ENCODE measurements around the gene ZNRF2.
"Not testable (repeated sequence)": the region's sequence is repeated elsewhere in the genome, so short reads cannot be mapped to it uniquely, and the experiment has no call there.

Gene ZNRF2

DNA sequence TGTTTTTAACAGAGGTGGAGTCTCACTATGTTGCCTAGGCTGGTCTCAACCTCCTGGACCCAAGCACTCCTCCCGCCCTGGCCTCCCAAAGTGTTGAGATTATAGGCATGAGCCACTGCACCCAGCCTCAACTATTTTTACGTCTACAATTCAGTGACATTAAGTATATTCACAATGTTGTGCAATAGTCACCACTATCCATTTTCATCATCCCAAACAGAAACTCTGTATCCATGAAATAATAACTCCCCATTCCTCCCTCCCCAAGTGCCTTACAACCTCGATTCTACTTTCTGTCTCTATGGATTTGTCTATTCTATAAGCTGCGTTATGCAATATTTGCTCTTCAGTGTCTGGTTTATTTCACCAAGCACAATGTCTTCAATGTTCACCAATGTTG lies 20.3 kb upstream of the ZNRF2 start:
- Histone ChIP-seq H3K9me3 (ENCODE audit: control insufficient read depth, insufficient read depth, low read depth, low read length) (no peaks in the 10 kb centered on the region), H3K4me1 (ENCODE audit: control insufficient read depth, insufficient read depth, low read length) (peaks cover 4% of the 10 kb centered on the region; the same call in 1 of the 2 replicates), H3K9ac (ENCODE audit: low read length) (no peak overlapping the region), H3K27me3 (ENCODE audit: control insufficient read depth, insufficient read depth, low read length) (no peaks in the 10 kb centered on the region), H3K36me3 (ENCODE audit: control insufficient read depth, insufficient read depth, low read length) (no peaks in the 10 kb centered on the region), H3K4me3 (ENCODE audit: low read depth, low read length) (no peak overlapping the region), H3K27ac (ENCODE audit: low read depth, low read length) (no peak overlapping the region)

DNA sequence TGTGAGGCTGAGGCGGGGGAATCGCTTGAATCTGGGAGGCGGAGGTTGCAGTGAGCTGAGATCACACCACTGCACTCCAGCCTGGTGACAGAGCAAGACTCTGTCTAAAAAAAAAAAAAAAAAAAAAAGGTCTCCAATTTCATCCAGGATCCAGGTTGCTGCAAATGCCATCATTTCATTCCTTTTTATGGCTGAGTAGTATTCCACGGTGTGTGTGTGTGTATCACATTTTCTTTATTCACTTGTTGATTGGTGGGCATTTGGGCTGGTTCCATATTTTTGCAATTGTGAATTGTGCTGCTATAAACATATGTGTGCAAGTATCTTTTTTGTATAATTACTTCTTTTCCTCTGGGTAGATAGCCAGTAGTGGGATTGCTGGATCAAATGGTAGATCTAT lies 19.2 kb upstream of the ZNRF2 start:
- H3K4me3 ChIP-seq (ENCODE audit: low read depth, low read length); H3K27me3 ChIP-seq (ENCODE audit: control insufficient read depth, insufficient read depth, low read length); H3K9ac ChIP-seq (ENCODE audit: low read length); H3K36me3 ChIP-seq (ENCODE audit: control insufficient read depth, insufficient read depth, low read length); H3K9me3 ChIP-seq (ENCODE audit: control insufficient read depth, insufficient read depth, low read depth, low read length); H3K27ac ChIP-seq (ENCODE audit: low read depth, low read length): not testable (repeated sequence)
- H3K4me1 ChIP-seq (ENCODE audit: control insufficient read depth, insufficient read depth, low read length) = peaks cover 14% of the 10 kb centered on the region

DNA sequence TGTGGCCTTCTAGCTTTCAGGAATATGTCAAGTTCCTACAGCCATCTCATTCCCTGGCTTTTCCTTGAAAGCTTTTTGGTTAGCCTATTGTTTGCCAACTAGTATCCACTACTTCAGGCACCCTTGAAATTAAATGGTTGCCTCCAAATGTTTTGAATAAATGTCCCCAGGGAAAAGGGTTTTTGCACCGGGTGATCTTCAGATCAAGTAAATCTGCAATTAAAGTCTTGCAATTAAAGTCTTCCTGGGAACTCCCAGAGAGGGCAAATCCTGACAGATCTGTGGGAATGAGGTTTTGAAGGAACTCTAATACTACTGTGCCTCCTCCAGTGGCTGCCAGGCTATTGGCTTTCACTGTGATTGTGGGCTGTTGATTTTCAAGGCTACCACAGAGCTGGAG lies 17.7 kb upstream of the ZNRF2 start:
- no peak overlapping the region for H3K9ac ChIP-seq (ENCODE audit: low read length)
- no peak overlapping the region for H3K4me3 ChIP-seq (ENCODE audit: low read depth, low read length)
- H3K4me1 ChIP-seq (ENCODE audit: control insufficient read depth, insufficient read depth, low read length) = peaks cover 14% of the 10 kb centered on the region
- H3K36me3 ChIP-seq (ENCODE audit: control insufficient read depth, insufficient read depth, low read length) = no peaks in the 10 kb centered on the region
- no peaks in the 10 kb centered on the region for H3K27me3 ChIP-seq (ENCODE audit: control insufficient read depth, insufficient read depth, low read length)
- H3K9me3 ChIP-seq (ENCODE audit: control insufficient read depth, insufficient read depth, low read depth, low read length) = no peaks in the 10 kb centered on the region
- no peak overlapping the region for H3K27ac ChIP-seq (ENCODE audit: low read depth, low read length)

DNA sequence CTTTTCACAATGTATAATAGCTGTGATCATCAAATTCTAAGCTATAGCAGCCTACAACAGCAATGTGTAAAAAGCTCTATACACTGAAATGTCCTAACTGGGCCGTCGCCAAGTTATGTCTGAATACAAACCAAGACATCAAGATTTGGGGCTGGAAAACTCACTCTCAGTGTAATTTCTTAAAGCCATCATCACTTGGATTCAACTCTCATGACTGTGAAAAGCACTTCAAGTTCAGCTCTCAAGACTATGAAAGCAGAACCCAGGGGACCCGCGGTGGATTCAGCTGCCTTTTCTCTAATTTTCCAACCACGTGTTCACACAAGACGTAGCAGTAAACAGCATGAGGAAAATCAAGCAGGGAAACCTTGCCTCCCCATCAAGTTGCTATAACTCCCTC lies 15.8 kb upstream of the ZNRF2 start:
- peaks cover 10% of the 10 kb centered on the region for H3K4me1 ChIP-seq (ENCODE audit: control insufficient read depth, insufficient read depth, low read length)
- H3K36me3 ChIP-seq (ENCODE audit: control insufficient read depth, insufficient read depth, low read length) = no peaks in the 10 kb centered on the region

DNA sequence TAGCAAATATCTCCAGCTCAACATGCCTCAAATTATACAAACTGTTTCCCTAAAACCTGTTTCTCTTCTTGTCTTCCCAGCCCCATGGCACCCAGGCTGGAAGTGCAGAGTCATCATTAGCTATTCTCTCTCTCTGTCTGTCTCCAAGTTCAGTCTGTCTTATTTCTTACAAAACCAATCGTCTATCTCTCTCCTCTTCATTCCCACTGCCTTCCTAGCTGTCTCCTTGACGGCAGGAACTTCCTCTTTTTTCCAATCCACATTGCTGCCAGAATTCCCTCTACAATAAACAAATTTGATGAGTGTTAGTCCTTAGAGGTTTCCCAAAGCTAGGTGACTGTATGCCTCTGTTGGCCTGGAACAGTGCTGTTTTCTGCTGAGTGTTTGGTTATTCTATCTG lies 14.9 kb upstream of the ZNRF2 start:
- H3K27ac ChIP-seq (ENCODE audit: low read depth, low read length) = no peak overlapping the region
- H3K36me3 ChIP-seq (ENCODE audit: control insufficient read depth, insufficient read depth, low read length) = no peaks in the 10 kb centered on the region
- H3K27me3 ChIP-seq (ENCODE audit: control insufficient read depth, insufficient read depth, low read length) = no peaks in the 10 kb centered on the region
- peaks cover 10% of the 10 kb centered on the region for H3K4me1 ChIP-seq (ENCODE audit: control insufficient read depth, insufficient read depth, low read length)
- no peak overlapping the region for H3K9ac ChIP-seq (ENCODE audit: low read length)
- H3K9me3 ChIP-seq (ENCODE audit: control insufficient read depth, insufficient read depth, low read depth, low read length) = no peaks in the 10 kb centered on the region
- no peak overlapping the region for H3K4me3 ChIP-seq (ENCODE audit: low read depth, low read length)

More for the DNA sequence above, 15.8 kb upstream of the ZNRF2 start:
- Histone ChIP-seq H3K4me3 (ENCODE audit: low read depth, low read length) (no peak overlapping the region), H3K9ac (ENCODE audit: low read length) (no peak overlapping the region), H3K27me3 (ENCODE audit: control insufficient read depth, insufficient read depth, low read length) (no peaks in the 10 kb centered on the region), H3K27ac (ENCODE audit: low read depth, low read length) (no peak overlapping the region), H3K9me3 (ENCODE audit: control insufficient read depth, insufficient read depth, low read depth, low read length) (no peaks in the 10 kb centered on the region)

DNA sequence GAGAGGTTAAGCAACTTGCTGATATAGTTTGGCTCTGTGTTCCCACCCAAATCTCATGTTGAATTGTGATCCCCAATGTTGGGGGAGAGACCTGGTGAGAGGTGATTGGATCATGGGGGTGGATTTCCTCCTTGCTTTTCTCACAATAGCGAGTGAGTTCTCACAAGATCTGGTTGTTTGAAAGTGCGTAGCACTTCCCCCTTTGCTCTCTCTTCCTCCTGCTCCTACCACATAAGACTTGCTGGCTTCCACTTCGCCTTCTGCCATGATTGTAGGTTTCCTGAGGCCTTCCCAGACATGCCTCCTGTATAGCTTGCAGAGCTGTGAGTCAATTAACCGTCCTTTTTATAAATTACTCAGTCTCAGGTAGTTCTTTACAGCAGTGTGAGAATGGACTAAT lies 13.5 kb upstream of the ZNRF2 start:
- no peak overlapping the region for H3K9ac ChIP-seq (ENCODE audit: low read length)
- H3K27me3 ChIP-seq (ENCODE audit: control insufficient read depth, insufficient read depth, low read length) = no peaks in the 10 kb centered on the region
- peaks cover 10% of the 10 kb centered on the region for H3K4me1 ChIP-seq (ENCODE audit: control insufficient read depth, insufficient read depth, low read length)
- no peak overlapping the region for H3K4me3 ChIP-seq (ENCODE audit: low read depth, low read length)
- no peaks in the 10 kb centered on the region for H3K36me3 ChIP-seq (ENCODE audit: control insufficient read depth, insufficient read depth, low read length)
- H3K9me3 ChIP-seq (ENCODE audit: control insufficient read depth, insufficient read depth, low read depth, low read length) = no peaks in the 10 kb centered on the region
- no peak overlapping the region for H3K27ac ChIP-seq (ENCODE audit: low read depth, low read length)

DNA sequence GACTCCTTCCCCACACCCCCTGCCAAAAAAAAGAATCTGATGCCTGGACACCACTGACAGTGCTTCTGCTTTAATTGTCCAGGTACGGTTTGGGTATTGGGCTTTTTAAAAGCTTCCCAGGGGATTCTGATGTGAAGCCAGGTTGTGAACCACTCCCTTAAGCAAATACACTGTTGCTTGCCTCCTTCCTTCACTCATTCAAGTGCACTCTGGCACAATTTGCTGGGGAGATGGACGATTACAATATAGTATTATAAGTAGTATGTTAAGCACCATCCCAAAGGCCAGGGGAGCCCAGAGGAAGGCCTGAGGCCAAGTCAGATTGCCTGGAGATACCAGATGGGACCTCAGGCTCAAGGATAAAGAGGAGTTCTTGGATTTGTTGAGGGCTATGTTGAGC lies 12.3 kb upstream of the ZNRF2 start:
- Histone ChIP-seq H3K9ac (ENCODE audit: low read length) (no peak overlapping the region), H3K9me3 (ENCODE audit: control insufficient read depth, insufficient read depth, low read depth, low read length) (no peaks in the 10 kb centered on the region), H3K27me3 (ENCODE audit: control insufficient read depth, insufficient read depth, low read length) (no peaks in the 10 kb centered on the region), H3K4me1 (ENCODE audit: control insufficient read depth, insufficient read depth, low read length) (peaks cover 12% of the 10 kb centered on the region), H3K4me3 (ENCODE audit: low read depth, low read length) (no peak overlapping the region), H3K27ac (ENCODE audit: low read depth, low read length) (no peak overlapping the region), H3K36me3 (ENCODE audit: control insufficient read depth, insufficient read depth, low read length) (no peaks in the 10 kb centered on the region)

DNA sequence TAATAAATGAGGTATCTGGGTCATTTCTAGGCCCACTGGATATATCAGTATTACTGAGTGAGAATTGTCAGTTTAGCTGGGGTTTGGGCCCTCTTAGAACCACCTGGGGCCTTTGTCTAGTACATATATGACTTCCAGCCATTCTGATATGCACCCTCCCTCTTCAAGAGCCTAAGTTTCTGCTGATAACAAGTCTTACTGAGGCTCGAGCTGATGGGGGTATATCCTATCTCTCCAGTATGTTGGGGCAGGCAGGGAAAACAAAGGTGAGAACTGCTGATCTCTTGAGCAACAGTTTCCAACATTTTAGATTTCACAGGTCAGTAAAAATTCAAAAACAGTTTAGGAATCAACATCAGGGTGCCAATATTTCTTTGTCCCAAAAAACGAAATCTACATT lies 10.8 kb upstream of the ZNRF2 start:
- no peaks in the 10 kb centered on the region for H3K9me3 ChIP-seq (ENCODE audit: control insufficient read depth, insufficient read depth, low read depth, low read length)
- H3K4me3 ChIP-seq (ENCODE audit: low read depth, low read length) = no peak overlapping the region
- H3K4me1 ChIP-seq (ENCODE audit: control insufficient read depth, insufficient read depth, low read length) = peaks cover 12% of the 10 kb centered on the region
- no peaks in the 10 kb centered on the region for H3K36me3 ChIP-seq (ENCODE audit: control insufficient read depth, insufficient read depth, low read length)
- no peak overlapping the region for H3K9ac ChIP-seq (ENCODE audit: low read length)
- no peak overlapping the region for H3K27ac ChIP-seq (ENCODE audit: low read depth, low read length)
- H3K27me3 ChIP-seq (ENCODE audit: control insufficient read depth, insufficient read depth, low read length) = no peaks in the 10 kb centered on the region

DNA sequence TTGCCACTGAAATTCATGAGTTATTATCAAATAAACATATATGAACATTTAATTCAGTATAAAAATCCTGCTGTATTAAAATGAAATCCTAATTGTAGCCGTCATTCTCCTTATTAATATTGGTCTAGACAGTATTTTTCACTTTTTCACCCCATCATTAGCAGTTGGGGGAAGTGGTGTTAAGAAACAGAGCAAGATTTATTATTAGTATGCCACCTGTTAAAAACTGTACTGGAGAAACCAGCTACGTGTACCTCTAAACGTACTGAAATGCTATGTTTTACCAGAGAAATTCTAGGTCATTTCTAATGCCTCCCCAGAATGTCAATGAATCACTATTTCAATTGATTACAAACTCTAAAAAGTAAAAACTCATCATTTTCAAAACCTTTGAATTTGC lies 9.8 kb upstream of the ZNRF2 start:
- peaks cover 7% of the 10 kb centered on the region for H3K4me1 ChIP-seq (ENCODE audit: control insufficient read depth, insufficient read depth, low read length)
- H3K27ac ChIP-seq (ENCODE audit: low read depth, low read length) = no peak overlapping the region
- no peaks in the 10 kb centered on the region for H3K36me3 ChIP-seq (ENCODE audit: control insufficient read depth, insufficient read depth, low read length)
- H3K4me3 ChIP-seq (ENCODE audit: low read depth, low read length) = no peak overlapping the region
- H3K27me3 ChIP-seq (ENCODE audit: control insufficient read depth, insufficient read depth, low read length) = no peaks in the 10 kb centered on the region
- no peak overlapping the region for H3K9ac ChIP-seq (ENCODE audit: low read length)
- no peaks in the 10 kb centered on the region for H3K9me3 ChIP-seq (ENCODE audit: control insufficient read depth, insufficient read depth, low read depth, low read length)

DNA sequence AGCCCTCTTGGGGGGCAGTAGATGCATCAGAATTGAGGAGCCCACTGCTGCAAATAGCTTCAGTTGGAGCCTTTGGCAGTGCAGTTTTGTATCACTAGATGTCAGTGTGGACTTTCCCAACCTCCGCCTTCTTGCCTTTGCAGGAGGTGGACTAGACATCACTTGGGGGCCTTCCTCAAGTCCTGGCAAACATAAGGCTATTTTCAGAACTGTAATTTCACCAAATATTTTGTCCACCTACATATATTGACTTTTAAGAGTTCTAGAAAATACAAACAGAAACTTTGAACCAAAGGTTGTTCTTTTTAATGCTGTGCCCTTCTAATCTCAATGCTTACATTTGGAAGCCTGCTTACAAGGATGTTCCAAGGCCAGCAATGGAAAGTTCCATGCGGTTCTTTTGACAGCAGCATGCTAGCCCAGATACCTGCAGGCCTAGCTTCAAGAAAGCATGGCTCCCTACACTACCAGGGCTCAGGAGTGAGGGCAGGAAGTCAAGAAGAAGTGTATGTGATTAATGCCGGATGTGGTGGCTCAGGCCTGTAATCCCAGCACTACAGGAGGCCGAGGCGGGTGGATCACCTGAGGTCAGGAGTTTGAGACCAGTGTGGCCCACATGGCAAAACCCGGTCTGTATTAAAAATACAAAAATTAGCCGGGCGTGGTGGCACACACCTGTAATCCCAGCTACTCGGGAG lies 8.0 kb upstream of the ZNRF2 start:
- Histone ChIP-seq H3K4me1 (ENCODE audit: control insufficient read depth, insufficient read depth, low read length) (peaks cover 8% of the 10 kb centered on the region), H3K27me3 (ENCODE audit: control insufficient read depth, insufficient read depth, low read length) (no peaks in the 10 kb centered on the region), H3K4me3 (ENCODE audit: low read depth, low read length) (no peak overlapping the region), H3K36me3 (ENCODE audit: control insufficient read depth, insufficient read depth, low read length) (no peaks in the 10 kb centered on the region), H3K9me3 (ENCODE audit: control insufficient read depth, insufficient read depth, low read depth, low read length) (no peaks in the 10 kb centered on the region), H3K27ac (ENCODE audit: low read depth, low read length) (no peak overlapping the region), H3K9ac (ENCODE audit: low read length) (no peak overlapping the region)

DNA sequence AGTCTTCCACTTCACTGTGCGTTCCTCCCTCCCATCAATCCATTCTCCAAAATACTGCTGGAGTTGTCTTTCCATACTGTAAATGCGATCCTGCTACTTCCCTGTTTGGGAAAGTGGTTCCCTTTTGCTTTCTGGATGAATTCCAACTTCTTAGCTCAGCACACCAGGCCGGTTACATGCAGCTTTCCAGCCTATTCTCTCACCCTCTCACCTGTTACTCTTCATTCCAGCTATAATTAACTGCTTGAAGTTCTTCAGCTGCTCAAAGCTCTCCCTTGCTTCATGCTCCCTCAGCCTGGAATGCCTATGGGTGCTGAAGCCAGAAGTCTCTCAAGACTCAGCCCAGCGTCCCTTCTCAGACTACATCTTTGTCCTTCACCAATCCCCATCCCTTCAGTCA lies 6.0 kb upstream of the ZNRF2 start:
- H3K27ac ChIP-seq (ENCODE audit: low read depth, low read length) = no peak overlapping the region
- H3K9ac ChIP-seq (ENCODE audit: low read length) = no peak overlapping the region
- no peaks in the 10 kb centered on the region for H3K27me3 ChIP-seq (ENCODE audit: control insufficient read depth, insufficient read depth, low read length)
- H3K4me3 ChIP-seq (ENCODE audit: low read depth, low read length) = no peak overlapping the region
- no peaks in the 10 kb centered on the region for H3K9me3 ChIP-seq (ENCODE audit: control insufficient read depth, insufficient read depth, low read depth, low read length)
- peaks cover 15% of the 10 kb centered on the region for H3K4me1 ChIP-seq (ENCODE audit: control insufficient read depth, insufficient read depth, low read length)
- H3K36me3 ChIP-seq (ENCODE audit: control insufficient read depth, insufficient read depth, low read length) = no peaks in the 10 kb centered on the region

All from HUES6 (cell line).